BJ (cell line): ENCODE measurements around the gene NAGPA. TPM values are rescaled to one million over a fixed set of nuclear protein-coding genes. Genes with fewer than 3 reads are reported as not detected.
"Not testable (repeated sequence)": the region's sequence is repeated elsewhere in the genome, so short reads cannot be mapped to it uniquely, and the experiment has no call there.

Source experiments
- CTCF ChIA-PET: fragments of 350-600 bp; formaldehyde crosslinking; extraction: SDS; loops from one replicate; lab custom pipeline; 2021; ENCODE audit warnings: antibody characterized with exemption, inconsistent platforms; lab: Yijun Ruan, JAX
- POLR2A ChIA-PET: fragments of 300-600 bp; sonication (Branson Sonifier 250); formaldehyde crosslinking; extraction: SDS; loops from one replicate; lab custom pipeline; 2021; ENCODE audit warnings: antibody characterized with exemption; lab: Charles Lee
- DNase-seq: peaks from one replicate; pipeline ENCODE4 v3.0.0-alpha.2; 2011; ENCODE audit warnings: low read depth
- H3K27me3 ChIP-seq: 2 replicates; pipeline ENCODE4 v1.6.0; 2011; ENCODE audit warnings: low read length; ENCODE audit not compliant: control insufficient read depth, insufficient read depth
- H3K36me3 ChIP-seq: 2 replicates; pipeline ENCODE4 v1.5.1; 2011; ENCODE audit warnings: low read length; ENCODE audit not compliant: control insufficient read depth, insufficient read depth
- H3K4me3 ChIP-seq: 2 replicates; pipeline ENCODE4 v1.5.1; 2011; ENCODE audit warnings: low read depth, mild to moderate bottlenecking, control low read depth, low read length
- polyA plus RNA-seq: library from polyadenylated mRNA; depleted of rRNA; stranded (reverse); fragments of >200 nt; gene quantifications from 2 replicates; pipeline ENCODE4 v1.2.3, GENCODE V29; 2011
- TF ChIP-seq, protein P1 (sequence below): IDR thresholded peaks from 2 replicates; pipeline ENCODE4 v1.5.1; 2011; ENCODE audit warnings: low read depth, mild to moderate bottlenecking, control low read depth, inconsistent platforms, low read length, moderate library complexity; ENCODE audit not compliant: insufficient read depth

The NAGPA gene
- polyA plus RNA-seq, 1 experiment = 17.3 TPM

DNA sequence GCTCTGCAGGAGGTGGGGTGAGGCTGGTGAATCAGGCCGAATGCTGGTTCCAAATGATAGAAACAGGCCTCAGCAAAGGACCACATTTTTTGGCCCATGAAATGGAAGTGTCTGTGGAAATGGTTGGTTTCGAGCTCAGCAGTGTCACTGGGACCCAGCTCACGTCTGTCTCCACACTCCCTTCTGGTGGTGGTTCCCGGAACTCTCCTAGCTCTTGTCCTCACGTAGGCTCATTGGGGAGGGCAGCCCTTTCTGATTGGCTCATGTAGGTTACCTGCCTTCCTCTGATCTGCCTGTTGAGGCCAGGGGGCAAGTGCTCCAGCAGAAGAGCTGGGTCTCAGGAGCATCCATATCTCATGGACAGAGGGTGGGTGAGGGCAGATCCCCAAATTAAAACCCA is 41.9 kb upstream of the NAGPA start:
- DNase-seq = no peak
- ChIA-PET CTCF (interaction anchor here (1.3 to 1.4 kb wide), 2 partner anchors 9 to 16 kb away, joined by 4 to 5 read pairs; no protein-coding TSS in a partner anchor), POLR2A (no interaction called here)
- H3K36me3 ChIP-seq = peaks cover 11% of the 10 kb centered on the region
- H3K4me3 ChIP-seq = no peak overlapping the region
- no peaks in the 10 kb centered on the region for H3K27me3 ChIP-seq
- TF ChIP-seq, protein P1, sequence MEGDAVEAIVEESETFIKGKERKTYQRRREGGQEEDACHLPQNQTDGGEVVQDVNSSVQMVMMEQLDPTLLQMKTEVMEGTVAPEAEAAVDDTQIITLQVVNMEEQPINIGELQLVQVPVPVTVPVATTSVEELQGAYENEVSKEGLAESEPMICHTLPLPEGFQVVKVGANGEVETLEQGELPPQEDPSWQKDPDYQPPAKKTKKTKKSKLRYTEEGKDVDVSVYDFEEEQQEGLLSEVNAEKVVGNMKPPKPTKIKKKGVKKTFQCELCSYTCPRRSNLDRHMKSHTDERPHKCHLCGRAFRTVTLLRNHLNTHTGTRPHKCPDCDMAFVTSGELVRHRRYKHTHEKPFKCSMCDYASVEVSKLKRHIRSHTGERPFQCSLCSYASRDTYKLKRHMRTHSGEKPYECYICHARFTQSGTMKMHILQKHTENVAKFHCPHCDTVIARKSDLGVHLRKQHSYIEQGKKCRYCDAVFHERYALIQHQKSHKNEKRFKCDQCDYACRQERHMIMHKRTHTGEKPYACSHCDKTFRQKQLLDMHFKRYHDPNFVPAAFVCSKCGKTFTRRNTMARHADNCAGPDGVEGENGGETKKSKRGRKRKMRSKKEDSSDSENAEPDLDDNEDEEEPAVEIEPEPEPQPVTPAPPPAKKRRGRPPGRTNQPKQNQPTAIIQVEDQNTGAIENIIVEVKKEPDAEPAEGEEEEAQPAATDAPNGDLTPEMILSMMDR = no peak

DNA sequence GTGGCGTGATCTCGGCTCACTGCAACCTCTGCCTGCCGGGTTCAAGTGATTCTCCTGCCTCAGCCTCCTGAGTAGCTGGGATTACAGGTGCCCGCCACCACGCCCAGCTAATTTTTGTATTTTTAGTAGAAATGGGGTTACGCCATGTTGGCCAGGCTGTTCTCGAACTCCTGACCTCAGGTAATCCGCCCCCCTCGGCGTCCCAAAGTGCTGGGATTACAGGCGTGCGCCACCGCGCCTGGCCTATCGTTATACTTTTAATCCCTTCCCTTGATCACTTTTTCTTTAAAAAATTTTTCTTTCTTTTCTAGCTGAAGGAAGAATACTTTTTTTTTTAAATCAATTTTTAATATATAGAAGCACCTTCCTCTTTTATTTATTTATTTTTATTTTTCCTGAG is 40.0 kb upstream of the NAGPA start:
- H3K4me3 ChIP-seq, POLR2A ChIA-PET, H3K27me3 ChIP-seq, DNase-seq: not testable (repeated sequence)
- peaks cover 11% of the 10 kb centered on the region for H3K36me3 ChIP-seq
- CTCF ChIA-PET = interaction anchor here (1.2 to 2.4 kb wide), 2 partner anchors 9 to 19 kb away, joined by 4 to 12 read pairs; no protein-coding TSS in a partner anchor

DNA sequence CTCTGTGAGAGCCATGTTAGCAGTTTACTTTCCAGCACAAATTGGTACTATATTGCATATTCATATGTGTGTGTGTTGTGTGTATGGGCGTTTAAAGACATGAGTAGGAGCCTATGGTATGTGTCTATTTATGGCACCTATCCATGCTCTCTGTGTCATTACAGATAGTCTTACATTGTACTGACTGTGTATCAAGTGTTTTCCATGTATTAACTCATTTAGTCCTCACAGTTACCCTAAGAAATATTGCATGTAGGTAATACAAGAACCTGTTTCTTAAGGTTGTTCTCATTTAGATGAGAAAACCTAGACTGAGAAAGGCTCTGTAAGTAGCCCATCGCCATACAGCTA is 39.5 kb upstream of the NAGPA start:
- ChIA-PET POLR2A (no interaction called here), CTCF (interaction anchor here (1.2 to 2.4 kb wide), 2 partner anchors 10 to 19 kb away, joined by 4 to 12 read pairs; no protein-coding TSS in a partner anchor)
- DNase-seq = no peak
- H3K27me3 ChIP-seq = no peaks in the 10 kb centered on the region; the same call in 1 of the 2 replicates
- no peak overlapping the region for H3K4me3 ChIP-seq
- peaks cover 10% of the 10 kb centered on the region; the same call in 1 of the 2 replicates for H3K36me3 ChIP-seq
- TF ChIP-seq, protein P1 = no peak

DNA sequence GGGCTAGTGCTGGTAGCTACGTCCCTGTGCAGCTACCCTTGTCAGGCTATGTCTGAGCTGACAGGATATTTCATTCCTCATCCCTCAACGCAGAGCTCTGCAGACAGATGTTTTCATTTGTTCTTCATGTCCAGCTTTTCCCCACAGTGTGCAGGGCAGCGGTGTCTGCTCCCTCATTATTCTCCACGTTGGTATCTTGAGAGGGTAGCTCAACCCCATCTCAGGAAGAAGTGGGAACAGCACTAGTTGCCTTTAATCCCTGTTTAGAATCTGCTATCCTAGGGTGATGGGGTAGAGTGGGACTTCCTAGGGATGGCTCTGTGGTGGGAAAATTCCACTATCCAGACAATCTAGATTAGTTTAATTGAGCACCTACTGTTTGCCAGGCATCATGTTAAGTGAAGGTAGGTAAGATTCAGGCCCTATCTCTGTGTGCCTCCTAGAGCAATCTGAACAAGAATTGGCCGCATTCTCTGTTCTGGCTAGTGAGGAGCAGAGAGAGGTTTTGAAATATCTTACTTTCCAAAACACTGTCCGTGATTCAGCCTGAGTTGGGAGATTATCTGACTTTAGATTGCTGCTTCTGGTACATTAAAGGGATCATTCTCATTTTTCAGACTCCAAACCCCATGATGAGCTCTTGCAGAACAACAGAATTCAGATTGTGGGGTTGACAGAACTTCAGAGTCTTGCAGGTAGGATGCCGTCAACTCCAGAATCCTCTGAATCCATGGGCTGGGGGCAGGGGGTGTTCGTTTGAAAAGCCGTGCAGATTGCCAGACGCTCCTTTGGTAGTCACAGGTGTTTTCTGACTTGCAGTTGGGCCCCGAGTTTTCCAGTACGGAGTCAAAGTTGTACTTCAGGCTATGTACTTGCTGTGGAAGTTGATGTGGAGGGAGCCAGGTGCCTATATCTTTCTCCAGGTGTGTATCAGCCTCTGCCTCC is 38.9 kb upstream of the NAGPA start:
- DNase-seq = no peak
- POLR2A ChIA-PET = no interaction called here
- H3K27me3 ChIP-seq = no peaks in the 10 kb centered on the region; the same call in 1 of the 2 replicates
- peaks cover 8% of the 10 kb centered on the region; the same call in 1 of the 2 replicates for H3K36me3 ChIP-seq
- H3K4me3 ChIP-seq = peak overlapping the region; percentile 72
- TF ChIP-seq, protein P1 = no peak
- CTCF ChIA-PET = interaction anchor here (2.4 kb wide), 1 partner anchor 20 kb away, joined by 12 read pairs; no protein-coding TSS in a partner anchor

DNA sequence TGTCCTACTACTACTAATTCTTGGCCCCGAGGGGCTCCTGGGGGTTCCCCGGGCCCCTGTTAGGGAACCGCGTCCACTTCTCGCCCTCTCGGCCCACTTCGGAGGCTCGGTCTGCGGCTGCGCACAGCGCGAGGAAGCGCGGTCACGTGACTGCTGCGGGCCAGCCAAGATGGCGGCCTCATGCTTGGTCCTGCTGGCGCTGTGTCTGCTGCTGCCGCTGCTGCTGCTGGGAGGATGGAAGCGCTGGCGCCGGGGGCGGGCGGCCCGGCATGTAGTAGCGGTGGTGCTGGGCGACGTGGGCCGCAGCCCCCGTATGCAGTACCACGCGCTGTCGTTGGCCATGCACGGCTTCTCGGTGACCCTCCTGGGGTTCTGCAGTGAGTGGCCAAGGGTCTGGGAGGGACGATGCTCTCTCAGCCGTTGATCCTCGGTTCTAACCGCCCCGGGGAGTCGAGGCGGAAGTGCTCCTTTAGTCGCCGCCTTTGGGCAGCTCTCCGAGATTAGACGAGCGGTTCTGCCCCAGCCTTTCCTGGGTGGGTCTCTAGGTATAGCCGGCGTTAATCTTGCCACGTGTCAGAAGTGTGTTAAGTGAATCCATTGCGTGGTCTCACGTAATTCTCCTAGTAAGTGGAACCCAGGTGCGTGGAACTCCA is 38.1 kb upstream of the NAGPA start, which contains the start of gene ALG1:
Gene ALG1 (plus strand): TSS at position 163 of the 653 bp plus-strand sequence. CDS start 7 bp downstream, at position 170.
- POLR2A ChIA-PET = no interaction called here
- Histone ChIP-seq H3K36me3 (peaks cover 8% of the 10 kb centered on the region; the same call in 1 of the 2 replicates), H3K27me3 (no peaks in the 10 kb centered on the region; the same call in 1 of the 2 replicates), H3K4me3 (peak within 1 kb of the TSS; percentile 72)
- peak; percentile 19 for DNase-seq
- TF ChIP-seq, protein P1 = no peak
- CTCF ChIA-PET = interaction anchor here (2.4 kb wide), 1 partner anchor 20 kb away, joined by 12 read pairs; no protein-coding TSS in a partner anchor
